Mammary epithelial cell (primary cell): ENCODE data around the gene FBLN7.

Experiments
- CTCF ChIP-seq, 2 donors: IDR thresholded peaks in 1 of 2; conservative IDR thresholded peaks in 1 of 2; 2 replicates each; pipeline ENCODE4 v1.5.1; 2011 to 2012; ENCODE audit warnings: inconsistent platforms in 2 of 2, low read length in 2 of 2, mild to moderate bottlenecking in 2 of 2, control low read depth in 1 of 2, low read depth in 1 of 2; ENCODE audit not compliant: insufficient read depth in 1 of 2; ENCODE audit errors: extremely low read depth in 1 of 2
- EZH2 ChIP-seq: IDR thresholded peaks from 2 replicates; pipeline ENCODE4 v1.6.1; 2012; ENCODE audit warnings: low read length, inconsistent platforms, borderline replicate concordance

GRCh38 chr2:112173646-112174319 is 35.6 kb downstream of the FBLN7 start:
- no peak for TF ChIP-seq CTCF (conservative IDR thresholded peaks at IDR 0.05 in 1 of 2, IDR thresholded peaks at IDR 0.05 in 1 of 2; ENCODE audit: extremely low read depth in 1 of 2, insufficient read depth in 1 of 2, low read depth in 1 of 2, low read length in 2 of 2)
- no peak for TF ChIP-seq EZH2
